ENCODE measurements around the gene TPBG.

Gene TPBG, protein sequence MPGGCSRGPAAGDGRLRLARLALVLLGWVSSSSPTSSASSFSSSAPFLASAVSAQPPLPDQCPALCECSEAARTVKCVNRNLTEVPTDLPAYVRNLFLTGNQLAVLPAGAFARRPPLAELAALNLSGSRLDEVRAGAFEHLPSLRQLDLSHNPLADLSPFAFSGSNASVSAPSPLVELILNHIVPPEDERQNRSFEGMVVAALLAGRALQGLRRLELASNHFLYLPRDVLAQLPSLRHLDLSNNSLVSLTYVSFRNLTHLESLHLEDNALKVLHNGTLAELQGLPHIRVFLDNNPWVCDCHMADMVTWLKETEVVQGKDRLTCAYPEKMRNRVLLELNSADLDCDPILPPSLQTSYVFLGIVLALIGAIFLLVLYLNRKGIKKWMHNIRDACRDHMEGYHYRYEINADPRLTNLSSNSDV

DNA sequence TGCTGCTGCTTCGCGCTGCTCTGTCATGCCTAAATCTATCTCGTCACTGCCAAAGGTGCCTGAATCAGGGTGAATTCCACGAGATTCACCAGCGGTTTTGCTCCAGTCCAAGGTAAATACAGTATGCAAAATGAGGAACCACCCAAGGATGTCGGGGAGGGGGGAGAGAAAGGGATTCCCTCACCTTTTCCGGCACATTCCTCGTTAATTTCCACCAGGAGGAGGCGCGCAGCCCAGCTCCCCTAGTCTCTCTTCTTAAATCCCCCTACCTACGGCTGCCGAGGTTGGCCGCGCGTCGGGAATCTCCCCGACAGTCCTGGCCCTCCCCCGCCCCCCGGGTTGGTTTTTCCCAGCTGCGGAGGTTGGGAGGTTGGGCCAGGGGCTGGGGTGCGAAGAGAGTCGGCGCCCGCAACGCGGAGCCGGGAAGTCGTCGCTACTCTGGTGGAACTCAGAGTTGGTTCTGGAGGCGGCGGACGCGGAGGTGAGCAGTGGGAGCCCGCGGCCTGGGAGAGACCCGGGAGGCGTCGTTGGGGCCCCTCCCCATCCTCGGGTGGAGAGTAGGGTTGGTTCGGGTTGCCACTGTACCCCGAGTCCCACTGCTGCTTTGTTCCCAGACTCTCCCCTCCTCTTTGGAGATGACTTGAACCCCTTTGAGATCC is at the start of gene TPBG:
Gene TPBG (plus strand): TSS at position 390 of the 659 bp plus-strand sequence. CDS start 1,145 bp downstream, outside the sequence.
- DNase-seq: peak; percentile 88

DNA sequence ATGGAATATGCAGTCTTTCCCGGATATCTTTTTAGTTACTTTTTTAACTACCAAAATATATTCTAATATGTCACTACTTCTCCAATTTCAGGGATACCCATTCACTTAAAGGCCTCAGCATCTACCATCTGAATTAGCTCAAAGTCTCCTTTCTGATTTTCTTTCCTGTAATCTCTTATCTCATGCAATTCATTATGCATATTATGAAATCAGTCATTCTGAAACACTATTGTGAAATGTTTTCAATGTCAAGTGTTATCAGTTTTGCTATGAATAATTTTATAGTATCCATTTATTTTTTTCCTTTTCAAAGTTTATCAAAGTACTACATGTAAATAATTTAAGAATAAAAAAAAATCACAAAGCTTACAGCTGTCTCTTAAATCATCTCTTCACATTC is 41.2 kb upstream of the TPBG start:
- peak; percentile 18 for DNase-seq

GRCh38 chr6:82329766-82330165 is 33.9 kb upstream of the TPBG start:
- no peak for DNase-seq

GRCh38 chr6:82330171-82330804 is 33.3 kb upstream of the TPBG start:
- peak; percentile 14 for DNase-seq

DNA sequence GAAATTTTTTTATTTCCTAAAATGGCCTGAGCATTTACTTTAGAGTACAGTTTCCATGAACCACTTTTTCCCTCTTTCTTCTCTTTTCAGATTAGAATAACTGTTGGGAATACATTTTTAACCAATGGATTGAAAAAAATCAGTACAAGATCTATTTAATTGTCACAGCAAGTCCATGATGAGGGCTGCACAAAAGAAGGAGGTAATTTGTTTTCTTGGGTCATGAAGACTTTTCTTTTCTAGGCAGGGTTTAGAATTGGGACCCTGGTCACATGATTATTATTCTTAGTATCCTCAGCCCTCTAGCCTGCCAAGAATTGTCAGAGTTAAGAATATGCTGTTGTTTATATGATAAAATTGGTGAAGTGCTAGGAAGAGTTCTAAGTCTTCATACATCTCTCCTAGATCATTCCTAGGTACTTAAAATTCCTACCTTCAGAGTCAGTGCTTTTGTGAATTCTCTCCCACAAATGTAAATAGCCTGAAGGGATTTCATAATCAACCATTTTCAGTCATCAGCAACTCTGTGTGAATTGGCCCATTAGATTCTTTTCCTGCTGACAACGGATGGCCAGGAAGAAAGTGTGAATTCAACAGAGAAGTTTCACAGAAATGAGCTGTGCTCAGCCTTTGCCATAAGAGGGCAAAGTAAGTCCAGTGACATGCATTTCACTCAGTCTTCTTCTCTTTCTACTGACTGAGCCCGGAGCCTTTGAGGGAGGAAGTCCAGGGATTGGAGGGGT is 32.4 kb upstream of the TPBG start:
- DNase-seq: peak; percentile 95

- no peak for DNase-seq
These were observed 29.8 kb upstream of the TPBG start for GRCh38 chr6:82333781-82334180.

DNA sequence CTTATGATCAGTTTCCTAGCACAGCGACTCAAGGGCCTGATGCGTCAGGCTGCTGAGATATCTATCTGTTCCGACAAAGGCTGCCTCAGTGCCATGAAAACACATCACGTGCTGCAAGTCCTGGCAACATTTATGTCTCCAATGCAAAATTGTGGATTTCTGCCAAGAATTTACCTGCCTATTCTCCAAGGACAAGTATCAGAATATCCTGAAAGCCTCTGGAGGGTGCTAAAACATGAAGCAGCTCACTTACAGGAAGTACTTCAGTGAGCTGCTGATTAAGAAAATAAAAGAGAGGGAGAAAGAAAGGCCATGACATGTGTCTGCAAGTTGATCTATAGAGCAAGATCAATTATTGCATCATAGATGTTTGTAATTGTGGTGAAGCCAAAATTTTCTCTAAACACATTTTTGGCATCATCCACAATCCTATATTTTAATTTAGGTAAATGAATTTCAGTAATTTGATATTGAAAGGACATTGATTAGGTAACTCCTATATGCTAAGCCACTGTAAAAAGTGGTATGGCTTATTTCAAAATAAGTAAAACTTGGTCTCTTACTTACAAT is 25.8 kb upstream of the TPBG start:
- no peak for DNase-seq

- DNase-seq: no peak
These were observed 15.5 kb upstream of the TPBG start for GRCh38 chr6:82348130-82348529.

GRCh38 chr6:82353848-82354247 is 9.8 kb upstream of the TPBG start:
- no peak for DNase-seq

GRCh38 chr6:82360552-82360951 is 3.1 kb upstream of the TPBG start:
- DNase-seq: no peak

- peak; percentile 72 for DNase-seq
These were observed 2.0 kb upstream of the TPBG start for GRCh38 chr6:82361631-82362030.

DNA sequence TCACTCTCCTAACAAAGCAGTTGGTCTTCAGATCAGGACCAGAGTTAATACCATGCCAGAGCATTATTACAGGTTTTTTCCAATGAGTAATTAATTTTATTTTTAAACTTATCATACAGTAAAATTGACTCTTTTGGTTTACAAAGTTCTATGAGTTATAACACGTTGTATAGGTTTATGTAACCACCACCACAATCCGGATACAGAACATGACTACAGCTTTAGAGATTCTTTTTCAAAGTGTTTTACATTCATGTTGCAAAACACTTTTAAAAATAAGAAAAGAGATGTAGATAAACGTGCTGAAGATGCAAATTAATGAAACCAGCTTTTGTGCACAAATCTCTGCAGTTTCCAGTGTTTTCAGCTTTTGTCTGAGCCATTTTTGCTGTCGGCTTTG is 1.5 kb upstream of the TPBG start:
- no peak for DNase-seq

- no peak for DNase-seq
These were observed 664 bp upstream of the TPBG start for GRCh38 chr6:82362878-82363427.

- peak; percentile 77 for DNase-seq
These were observed 734 bp downstream of the TPBG start for GRCh38 chr6:82364087-82365015.

GRCh38 chr6:82365016-82365795 is 1.6 kb downstream of the TPBG start:
- peak; percentile 43 for DNase-seq

DNA sequence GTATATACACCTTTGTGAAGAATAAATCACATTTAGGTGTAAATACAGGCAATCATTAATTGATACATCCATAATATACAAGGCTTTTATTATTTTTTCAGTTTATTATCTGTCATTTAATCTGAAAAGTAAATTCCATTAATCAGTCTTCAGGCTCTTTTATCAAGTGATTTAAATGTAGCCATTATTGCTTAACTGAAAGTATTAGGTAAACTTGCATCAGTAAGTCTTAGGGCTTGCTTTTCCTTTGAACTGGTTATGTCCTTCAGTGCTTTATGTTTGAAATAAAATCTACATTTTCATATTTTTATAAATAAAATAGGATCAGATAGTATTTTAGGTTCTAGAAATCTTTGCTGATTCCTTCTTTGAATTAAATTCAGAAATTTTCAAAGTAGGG is 4.1 kb downstream of the TPBG start:
- no peak for DNase-seq

DNA sequence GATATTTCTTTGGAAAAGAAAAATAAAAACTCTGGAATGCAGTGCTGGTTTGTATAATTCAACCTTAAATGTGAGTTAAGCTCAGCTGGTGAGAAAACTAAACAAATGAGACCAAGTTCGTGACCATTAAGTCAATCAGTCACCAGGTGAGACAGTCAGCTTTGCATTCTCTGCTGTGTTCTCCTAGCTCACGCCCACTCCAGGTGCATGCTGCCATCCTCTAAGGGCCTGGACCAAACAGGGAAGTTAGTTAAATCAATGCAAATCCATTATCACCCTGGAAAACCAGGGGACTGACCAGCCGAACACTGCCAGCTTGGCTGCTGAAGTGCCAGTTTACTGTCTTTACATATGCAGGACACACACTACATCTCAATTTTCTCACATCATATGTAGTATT is 7.2 kb downstream of the TPBG start:
- DNase-seq: no peak

- no peak for DNase-seq
These were observed 8.4 kb downstream of the TPBG start for GRCh38 chr6:82371799-82372546.

DNA sequence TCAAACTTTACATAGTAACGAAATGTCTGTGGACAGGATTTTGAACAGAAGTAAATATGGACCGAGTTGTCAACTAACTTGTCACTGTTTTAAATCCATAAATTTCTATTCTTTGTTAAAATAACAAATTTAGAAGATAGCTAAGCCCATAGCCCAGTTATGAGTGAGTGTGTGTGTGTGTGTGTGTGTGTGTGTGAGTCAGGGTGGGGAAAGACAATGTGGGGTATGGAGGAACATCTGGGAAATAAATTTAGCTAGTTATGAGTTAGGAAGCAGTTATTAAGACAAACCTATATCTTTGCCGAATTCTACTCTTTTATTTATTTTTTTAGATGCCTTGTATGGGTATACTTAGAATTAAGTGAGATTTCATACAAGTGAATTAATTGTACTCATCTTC is 9.0 kb downstream of the TPBG start:
- no peak for DNase-seq

DNA sequence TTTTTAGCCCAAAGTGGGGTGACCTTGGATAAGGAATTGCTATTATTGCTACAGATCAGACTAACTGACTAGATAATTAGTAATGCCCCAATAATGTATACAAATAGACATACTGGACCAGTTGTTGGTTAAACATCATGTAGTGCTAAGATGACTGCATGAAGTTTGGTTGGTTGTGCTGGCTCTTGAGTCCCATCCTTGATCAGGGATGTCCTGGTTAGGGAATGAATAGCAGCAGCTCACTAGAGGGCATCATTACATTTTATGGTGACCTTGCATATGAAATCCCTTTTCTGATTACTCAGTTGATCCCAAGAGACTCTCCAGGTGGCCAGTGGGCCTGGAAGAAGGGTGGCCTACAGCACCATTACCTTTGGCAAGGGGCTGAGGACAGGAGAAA is 10.9 kb downstream of the TPBG start:
- peak; percentile 14 for DNase-seq
